Forelimb muscle (tissue), 1 donor: ENCODE data around the gene EID2. TPM values are rescaled to one million over a fixed set of nuclear protein-coding genes. Genes with fewer than 3 reads are reported as not detected.

Experiments used
- DNase-seq: peaks from one replicate; pipeline ENCODE4 v3.0.0-alpha.2; 2013; ENCODE audit warnings: low read depth
- polyA plus RNA-seq: library from polyadenylated mRNA; unstranded; fragments of 120-200 nt; gene quantifications from one replicate; pipeline ENCODE4 v1.2.1, GENCODE V29; 2013; ENCODE audit not compliant: insufficient read length

EID2 gene
- polyA plus RNA-seq, 1 donor = 8.8 TPM

GRCh38 chr19:39502640-39503417, 37.1 kb downstream of the EID2 start:
- no peak for DNase-seq

GRCh38 chr19:39501340-39501739, 38.6 kb downstream of the EID2 start:
- no peak for DNase-seq

- no peak for DNase-seq
These were observed 39.4 kb downstream of the EID2 start for GRCh38 chr19:39500543-39500942.

- DNase-seq = no peak
These were observed 40.0 kb downstream of the EID2 start for GRCh38 chr19:39499932-39500331.

- no peak for DNase-seq
These were observed 40.9 kb downstream of the EID2 start, which contains the start of gene DLL3 for GRCh38 chr19:39498798-39499642. Gene DLL3, plus strand, starts transcription at chr19:39498947. Its CDS starts 28 bp downstream, at chr19:39498975.

GRCh38 chr19:39497996-39498797, 41.8 kb downstream of the EID2 start:
- DNase-seq = no peak

GRCh38 chr19:39497701-39497995, 42.3 kb downstream of the EID2 start:
- no peak for DNase-seq

- no peak for DNase-seq
These were observed 43.9 kb downstream of the EID2 start for GRCh38 chr19:39496063-39496462.

GRCh38 chr19:39494661-39495060, 45.3 kb downstream of the EID2 start:
- DNase-seq = no peak

GRCh38 chr19:39492788-39493187, 47.2 kb downstream of the EID2 start:
- DNase-seq = no peak

- DNase-seq = no peak
These were observed 47.7 kb downstream of the EID2 start for GRCh38 chr19:39492225-39492624.

- no peak for DNase-seq
These were observed 50.2 kb downstream of the EID2 start for GRCh38 chr19:39489756-39490155.

Other genes with a start within 250 kb of the EID2 start
- gene IFNL1, start 243.8 kb downstream of the EID2 start, polyA plus RNA-seq = not detected
- 0.77 TPM for gene LRFN1, start 219.3 kb downstream of the EID2 start, polyA plus RNA-seq
- gene GMFG, start 204.1 kb downstream of the EID2 start, polyA plus RNA-seq = 14.5 TPM
- 79.3 TPM for gene SAMD4B, start 197.7 kb downstream of the EID2 start, polyA plus RNA-seq
- gene PAF1, start 149.1 kb downstream of the EID2 start, polyA plus RNA-seq = 35.7 TPM
- gene MED29, start 148.8 kb downstream of the EID2 start, polyA plus RNA-seq = 23.9 TPM
- gene ZFP36, start 133.3 kb downstream of the EID2 start, polyA plus RNA-seq = 36.5 TPM
- 43.0 TPM for gene PLEKHG2, start 127.5 kb downstream of the EID2 start, polyA plus RNA-seq
- gene RPS16, start 104.2 kb downstream of the EID2 start, polyA plus RNA-seq = 2,074 TPM
- gene SUPT5H, start 94.6 kb downstream of the EID2 start, polyA plus RNA-seq = 81.6 TPM
- gene TIMM50, start 59.3 kb downstream of the EID2 start, polyA plus RNA-seq = 49.2 TPM
- gene DLL3, start 41.2 kb downstream of the EID2 start, polyA plus RNA-seq = 0.10 TPM
- not detected for gene SELENOV, start 25.0 kb downstream of the EID2 start, polyA plus RNA-seq
- 2.0 TPM for gene EID2B, start 7.3 kb downstream of the EID2 start, polyA plus RNA-seq
- 0.25 TPM for gene LGALS13, start 62.4 kb upstream of the EID2 start, polyA plus RNA-seq
- gene LGALS16, start 115.8 kb upstream of the EID2 start, polyA plus RNA-seq = not detected
- gene LGALS14, start 164.3 kb upstream of the EID2 start, polyA plus RNA-seq = 0.30 TPM
- gene CLC, start 197.9 kb upstream of the EID2 start, polyA plus RNA-seq = 1.3 TPM
- gene LEUTX, start 238.7 kb upstream of the EID2 start, polyA plus RNA-seq = not detected